ENCODE measurements around the gene SLC6A7. TPM values are rescaled to one million over a fixed set of nuclear protein-coding genes. Genes with fewer than 3 reads are reported as not detected.

The SLC6A7 gene
- total RNA-seq, 4 donors from 2014 or later, result not detected

GRCh38 chr5:150158170-150158949 lies 31.5 kb upstream of the SLC6A7 start:
- TF ChIP-seq EP300 (IDR thresholded peaks at IDR 0.05) (no peak), CTCF (IDR thresholded peaks at IDR 0.05) (no peak), POLR2A (IDR thresholded peaks at IDR 0.05) (no peak)
- DNase-seq (ENCODE audit: low spot score in 2 of 2), result no peak
- Histone ChIP-seq H3K4me1 (peaks cover 0 to 77% (median 24%) of the 10 kb centered on the region in 4 donors), H3K4me3 (no peak overlapping the region), H3K36me3 (peaks cover 0 to under 1% (median 0%) of the 10 kb centered on the region in 3 donors), H3K27me3 (no peaks in the 10 kb centered on the region), H3K27ac (peak overlapping the region; percentile 34 to 99 (median 82)), H3K9me3 (no peaks in the 10 kb centered on the region)
- WGBS, 2 donors, result 28 to 46% methylated on average over 9 to 12 of the region's 12 CpGs

- Histone ChIP-seq H3K36me3 (no peaks in the 10 kb centered on the region), H3K27me3 (no peaks in the 10 kb centered on the region), H3K9me3 (no peaks in the 10 kb centered on the region), H3K27ac (peak overlapping the region; percentile 46 to 99 (median 82)), H3K4me3 (no peak overlapping the region), H3K4me1 (peaks cover 0 to 77% (median 20%) of the 10 kb centered on the region in 4 donors)
- DNase-seq (ENCODE audit: low spot score in 2 of 2), result no peak
- TF ChIP-seq CTCF (IDR thresholded peaks at IDR 0.05) (no peak), EP300 (IDR thresholded peaks at IDR 0.05) (no peak), POLR2A (IDR thresholded peaks at IDR 0.05) (no peak)
- 72 to 74% methylated on average over 6 of the region's 6 CpGs for WGBS, 2 donors
Measured at GRCh38 chr5:150159031-150159430, 30.8 kb upstream of the SLC6A7 start.

- Histone ChIP-seq H3K27me3 (no peaks in the 10 kb centered on the region), H3K4me1 (peaks cover 0 to 84% (median 19%) of the 10 kb centered on the region in 4 donors), H3K4me3 (no peak overlapping the region), H3K9me3 (no peaks in the 10 kb centered on the region), H3K27ac (peak overlapping the region; percentile 46 to 99 (median 82)), H3K36me3 (no peaks in the 10 kb centered on the region)
- DNase-seq (ENCODE audit: low spot score in 2 of 2), result no peak
- TF ChIP-seq CTCF (IDR thresholded peaks at IDR 0.05), result no peak
- no peak for TF ChIP-seq POLR2A (IDR thresholded peaks at IDR 0.05)
- TF ChIP-seq EP300 (IDR thresholded peaks at IDR 0.05), result no peak
- WGBS, 2 donors, result 25 to 29% methylated on average over 3 to 8 of the region's 9 CpGs
Measured at GRCh38 chr5:150159741-150160179, 30.1 kb upstream of the SLC6A7 start.

- H3K4me1 ChIP-seq, result peaks cover 0 to 92% (median 19%) of the 10 kb centered on the region in 4 donors
- peak overlapping the region; percentile 46 to 99 (median 82) for H3K27ac ChIP-seq
- no peaks in the 10 kb centered on the region for H3K27me3 ChIP-seq
- H3K9me3 ChIP-seq, result no peaks in the 10 kb centered on the region
- no peak overlapping the region for H3K4me3 ChIP-seq
- no peak for TF ChIP-seq EP300 (IDR thresholded peaks at IDR 0.05)
- TF ChIP-seq CTCF (IDR thresholded peaks at IDR 0.05), result no peak
- no peak for TF ChIP-seq POLR2A (IDR thresholded peaks at IDR 0.05)
- no peaks in the 10 kb centered on the region for H3K36me3 ChIP-seq
- DNase-seq (ENCODE audit: low spot score in 2 of 2), result no peak
- 57 to 64% methylated on average over 5 of the region's 5 CpGs for WGBS, 2 donors
Measured at GRCh38 chr5:150160448-150161081, 29.3 kb upstream of the SLC6A7 start.

Data from tibial nerve (tissue), 4 donors.